ENCODE data around the gene EIF2AK3. TPM values are rescaled to one million over a fixed set of nuclear protein-coding genes. Genes with fewer than 3 reads are reported as not detected.

EIF2AK3 gene
- total and polyA plus RNA-seq, 2 of the 13 experiments (the other 11 are each of a cell fraction or from before 2014, with no cell fraction given): 10.3 to 30.6 TPM

DNA sequence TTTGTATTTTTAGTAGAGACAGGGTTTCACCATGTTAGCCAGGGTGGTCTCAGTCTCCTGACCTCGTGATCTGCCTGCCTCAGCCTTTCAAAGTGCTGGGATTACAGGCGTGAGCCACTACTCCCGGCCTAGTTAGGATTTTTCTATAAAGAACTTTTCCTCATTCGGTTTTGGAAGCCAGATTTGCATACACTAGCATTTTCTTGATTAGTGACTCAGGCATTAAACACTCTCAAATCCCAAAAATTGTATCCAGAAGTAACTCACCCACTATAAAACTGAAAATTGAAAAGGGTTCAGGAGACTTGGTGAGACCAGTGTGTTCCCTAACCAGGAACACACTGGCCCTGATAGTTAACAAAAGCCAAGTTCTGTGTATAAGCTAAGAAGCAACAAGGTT is 25.2 kb downstream of the EIF2AK3 start (continued):
- no peak for TF ChIP-seq SRSF9 (IDR thresholded peaks at IDR 0.05; ENCODE audit: borderline replicate concordance, insufficient read depth, low read depth, low read length, poor library complexity, severe bottlenecking)
- TF ChIP-seq, protein P1, sequence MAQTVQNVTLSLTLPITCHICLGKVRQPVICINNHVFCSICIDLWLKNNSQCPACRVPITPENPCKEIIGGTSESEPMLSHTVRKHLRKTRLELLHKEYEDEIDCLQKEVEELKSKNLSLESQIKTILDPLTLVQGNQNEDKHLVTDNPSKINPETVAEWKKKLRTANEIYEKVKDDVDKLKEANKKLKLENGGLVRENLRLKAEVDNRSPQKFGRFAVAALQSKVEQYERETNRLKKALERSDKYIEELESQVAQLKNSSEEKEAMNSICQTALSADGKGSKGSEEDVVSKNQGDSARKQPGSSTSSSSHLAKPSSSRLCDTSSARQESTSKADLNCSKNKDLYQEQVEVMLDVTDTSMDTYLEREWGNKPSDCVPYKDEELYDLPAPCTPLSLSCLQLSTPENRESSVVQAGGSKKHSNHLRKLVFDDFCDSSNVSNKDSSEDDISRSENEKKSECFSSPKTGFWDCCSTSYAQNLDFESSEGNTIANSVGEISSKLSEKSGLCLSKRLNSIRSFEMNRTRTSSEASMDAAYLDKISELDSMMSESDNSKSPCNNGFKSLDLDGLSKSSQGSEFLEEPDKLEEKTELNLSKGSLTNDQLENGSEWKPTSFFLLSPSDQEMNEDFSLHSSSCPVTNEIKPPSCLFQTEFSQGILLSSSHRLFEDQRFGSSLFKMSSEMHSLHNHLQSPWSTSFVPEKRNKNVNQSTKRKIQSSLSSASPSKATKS (CRISPR knock-in tag; IDR thresholded peaks at IDR 0.05): no peak

- 95% methylated on average over 2 of the region's 2 CpGs for WGBS (ENCODE audit: low lambda C conversion rate)
- CTCF ChIA-PET (ENCODE audit: low intra/inter-chr PET ratio, low total read pairs): no interaction called here
- POLR2A ChIA-PET: no interaction called here
- no peaks in the 10 kb centered on the region; the same call in 1 of the 2 replicates for H4K20me1 ChIP-seq (ENCODE audit: insufficient read depth, low read length)
- ATAC-seq (no peak), FAIRE-seq (no peak), DNase-seq (ENCODE audit: low spot score) (no peak)
- no peaks in the 10 kb centered on the region for H3K9me3 ChIP-seq (ENCODE audit: low read length)
- no peaks in the 10 kb centered on the region for H3K27me3 ChIP-seq (ENCODE audit: control insufficient read depth in 1 of 2, insufficient read depth in 2 of 2, low read length in 2 of 2)
- in situ Hi-C loops (cut with HindIII; ENCODE audit: extremely low pct_ligation_motif_present, low pct_unique_long_range_greater_than_20kb): no loop called here
- H2AFZ ChIP-seq (ENCODE audit: low read length): no peak overlapping the region
- intact Hi-C loops (cut with micrococcal nuclease; ENCODE audit: unreplicated experiment): no loop called here
- H3K4me3 ChIP-seq (replicated peaks in 1 of 3; ENCODE audit: insufficient read depth in 1 of 3, low read depth in 2 of 3, low read length in 3 of 3): no peak overlapping the region
- H3K79me2 ChIP-seq (ENCODE audit: insufficient read depth, low read length): peaks cover 21% of the 10 kb centered on the region
- H3K4me1 ChIP-seq (ENCODE audit: insufficient read depth, low read length): peaks cover 19% of the 10 kb centered on the region
- TF ChIP-seq TCF12 (IDR thresholded peaks at IDR 0.05) (no peak), TCF12 (CRISPR knock-in tag; IDR thresholded peaks at IDR 0.05) (no peak), KAT7 (CRISPR knock-in tag; IDR thresholded peaks at IDR 0.05; ENCODE audit: borderline replicate concordance) (no peak), RXRB (CRISPR knock-in tag; IDR thresholded peaks at IDR 0.05; ENCODE audit: borderline replicate concordance) (no peak), SALL2 (CRISPR knock-in tag; IDR thresholded peaks at IDR 0.05) (no peak), MAF1 (CRISPR knock-in tag; IDR thresholded peaks at IDR 0.05; ENCODE audit: borderline replicate concordance) (no peak), NAIF1 (CRISPR knock-in tag; IDR thresholded peaks at IDR 0.05; ENCODE audit: borderline replicate concordance) (no peak), ZNF362 (CRISPR knock-in tag; IDR thresholded peaks at IDR 0.05; ENCODE audit: borderline replicate concordance) (no peak), LCORL (IDR thresholded peaks at IDR 0.05) (no peak), LCORL (CRISPR knock-in tag; IDR thresholded peaks at IDR 0.05) (no peak), THAP11 (CRISPR knock-in tag; IDR thresholded peaks at IDR 0.05) (no peak), KLF12 (CRISPR knock-in tag; IDR thresholded peaks at IDR 0.05; ENCODE audit: borderline replicate concordance) (no peak), POGK (CRISPR knock-in tag; conservative IDR thresholded peaks at IDR 0.05) (no peak), RXRA (CRISPR knock-in tag; IDR thresholded peaks at IDR 0.05) (no peak), GZF1 (CRISPR knock-in tag; IDR thresholded peaks at IDR 0.05) (no peak), ELF4 (CRISPR knock-in tag; IDR thresholded peaks at IDR 0.05; ENCODE audit: borderline replicate concordance) (no peak)
- TF ChIP-seq, protein P2, sequence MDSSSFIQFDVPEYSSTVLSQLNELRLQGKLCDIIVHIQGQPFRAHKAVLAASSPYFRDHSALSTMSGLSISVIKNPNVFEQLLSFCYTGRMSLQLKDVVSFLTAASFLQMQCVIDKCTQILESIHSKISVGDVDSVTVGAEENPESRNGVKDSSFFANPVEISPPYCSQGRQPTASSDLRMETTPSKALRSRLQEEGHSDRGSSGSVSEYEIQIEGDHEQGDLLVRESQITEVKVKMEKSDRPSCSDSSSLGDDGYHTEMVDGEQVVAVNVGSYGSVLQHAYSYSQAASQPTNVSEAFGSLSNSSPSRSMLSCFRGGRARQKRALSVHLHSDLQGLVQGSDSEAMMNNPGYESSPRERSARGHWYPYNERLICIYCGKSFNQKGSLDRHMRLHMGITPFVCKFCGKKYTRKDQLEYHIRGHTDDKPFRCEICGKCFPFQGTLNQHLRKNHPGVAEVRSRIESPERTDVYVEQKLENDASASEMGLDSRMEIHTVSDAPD (CRISPR knock-in tag; IDR thresholded peaks at IDR 0.05): no peak
- BruUV-seq (replicated peaks): no TSS peak
- H3K36me3 ChIP-seq (replicated peaks in 1 of 2; ENCODE audit: control insufficient read depth in 1 of 2, insufficient read depth in 2 of 2, low read length in 2 of 2): peaks cover 0 to 5% of the 10 kb centered on the region in 2 experiments; a peak in 2 of 5 replicates
- H3K9ac ChIP-seq (ENCODE audit: insufficient read depth, low read depth, low read length): no peak overlapping the region
- H3K27ac ChIP-seq (ENCODE audit: extremely low read length, insufficient read depth, low read length): no peak overlapping the region
- H3K4me2 ChIP-seq (ENCODE audit: low read depth, low read length): no peak overlapping the region
These were observed 26.0 kb downstream of the EIF2AK3 start for GRCh38 chr2:88601286-88601685.
